Epithelial cell of esophagus (primary cell): ENCODE results near the gene CCM2.

Source experiments
- DNase-seq: peaks from one replicate; pipeline ENCODE4 v3.0.0; 2010; ENCODE audit warnings: low read depth
- H3K4me3 ChIP-seq: 2 replicates; pipeline ENCODE4 v1.5.1; 2011; ENCODE audit warnings: mild to moderate bottlenecking, low read length, control low read depth
- TF ChIP-seq, protein P1 (sequence below): IDR thresholded peaks from 2 replicates; pipeline ENCODE4 v1.5.1; 2011; ENCODE audit warnings: low read depth, mild to moderate bottlenecking, low read length, control low read depth, inconsistent platforms; ENCODE audit not compliant: insufficient read depth; ENCODE audit errors: missing control alignments

CCM2 gene

DNA sequence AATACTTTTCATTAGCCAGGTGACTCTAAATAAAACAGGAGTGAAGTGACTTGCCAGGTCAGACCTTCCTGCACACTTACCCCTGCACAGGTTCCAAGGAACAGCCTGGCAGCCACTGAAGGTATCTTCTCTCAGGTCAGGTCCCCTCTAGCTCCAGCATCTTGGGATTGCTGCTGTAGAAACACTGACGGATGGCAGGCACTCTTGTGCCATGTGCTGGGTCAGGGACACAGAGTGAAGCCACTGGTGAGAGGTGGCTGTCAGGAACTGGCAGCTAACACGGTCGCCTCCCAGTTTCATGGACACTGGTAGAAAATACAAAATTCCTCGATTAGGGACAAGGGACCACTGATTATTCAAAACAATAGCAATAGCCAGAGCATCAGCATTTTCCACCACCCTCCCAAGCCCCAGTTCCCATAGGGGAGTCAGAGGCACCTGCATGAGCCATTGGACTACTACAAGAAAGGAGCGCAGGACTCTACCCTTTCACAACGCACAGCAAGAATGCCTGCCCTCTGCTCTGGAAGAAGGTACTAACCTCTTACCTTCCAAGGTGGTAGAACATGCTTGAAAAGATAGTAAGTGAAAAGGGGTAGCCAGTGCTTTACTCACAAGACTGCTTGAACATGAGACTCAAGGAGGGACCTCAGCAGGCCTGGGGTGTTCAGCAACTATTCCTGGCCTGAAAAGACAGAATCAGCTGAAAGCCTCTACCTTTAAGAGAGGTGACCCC is 16.1 kb upstream of the CCM2 start:
- TF ChIP-seq, protein P1, sequence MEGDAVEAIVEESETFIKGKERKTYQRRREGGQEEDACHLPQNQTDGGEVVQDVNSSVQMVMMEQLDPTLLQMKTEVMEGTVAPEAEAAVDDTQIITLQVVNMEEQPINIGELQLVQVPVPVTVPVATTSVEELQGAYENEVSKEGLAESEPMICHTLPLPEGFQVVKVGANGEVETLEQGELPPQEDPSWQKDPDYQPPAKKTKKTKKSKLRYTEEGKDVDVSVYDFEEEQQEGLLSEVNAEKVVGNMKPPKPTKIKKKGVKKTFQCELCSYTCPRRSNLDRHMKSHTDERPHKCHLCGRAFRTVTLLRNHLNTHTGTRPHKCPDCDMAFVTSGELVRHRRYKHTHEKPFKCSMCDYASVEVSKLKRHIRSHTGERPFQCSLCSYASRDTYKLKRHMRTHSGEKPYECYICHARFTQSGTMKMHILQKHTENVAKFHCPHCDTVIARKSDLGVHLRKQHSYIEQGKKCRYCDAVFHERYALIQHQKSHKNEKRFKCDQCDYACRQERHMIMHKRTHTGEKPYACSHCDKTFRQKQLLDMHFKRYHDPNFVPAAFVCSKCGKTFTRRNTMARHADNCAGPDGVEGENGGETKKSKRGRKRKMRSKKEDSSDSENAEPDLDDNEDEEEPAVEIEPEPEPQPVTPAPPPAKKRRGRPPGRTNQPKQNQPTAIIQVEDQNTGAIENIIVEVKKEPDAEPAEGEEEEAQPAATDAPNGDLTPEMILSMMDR = no peak
- DNase-seq = no peak
- peak overlapping the region; percentile 98 for H3K4me3 ChIP-seq

DNA sequence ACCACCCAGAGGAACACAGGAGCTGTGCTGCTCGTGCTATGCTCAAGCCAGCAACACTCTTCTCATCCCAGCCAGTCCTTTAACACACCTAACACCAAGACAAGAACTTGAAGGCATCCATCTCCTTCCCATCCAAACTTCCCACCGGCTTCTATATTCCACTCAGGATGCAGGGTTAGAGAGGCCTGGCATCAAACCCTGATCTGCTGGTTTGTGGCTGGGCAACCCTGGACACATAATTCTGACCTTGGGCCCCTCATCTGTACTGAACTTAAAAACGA is 15.6 kb upstream of the CCM2 start:
- H3K4me3 ChIP-seq = peak overlapping the region; percentile 98
- TF ChIP-seq, protein P1 = no peak
- DNase-seq = no peak

DNA sequence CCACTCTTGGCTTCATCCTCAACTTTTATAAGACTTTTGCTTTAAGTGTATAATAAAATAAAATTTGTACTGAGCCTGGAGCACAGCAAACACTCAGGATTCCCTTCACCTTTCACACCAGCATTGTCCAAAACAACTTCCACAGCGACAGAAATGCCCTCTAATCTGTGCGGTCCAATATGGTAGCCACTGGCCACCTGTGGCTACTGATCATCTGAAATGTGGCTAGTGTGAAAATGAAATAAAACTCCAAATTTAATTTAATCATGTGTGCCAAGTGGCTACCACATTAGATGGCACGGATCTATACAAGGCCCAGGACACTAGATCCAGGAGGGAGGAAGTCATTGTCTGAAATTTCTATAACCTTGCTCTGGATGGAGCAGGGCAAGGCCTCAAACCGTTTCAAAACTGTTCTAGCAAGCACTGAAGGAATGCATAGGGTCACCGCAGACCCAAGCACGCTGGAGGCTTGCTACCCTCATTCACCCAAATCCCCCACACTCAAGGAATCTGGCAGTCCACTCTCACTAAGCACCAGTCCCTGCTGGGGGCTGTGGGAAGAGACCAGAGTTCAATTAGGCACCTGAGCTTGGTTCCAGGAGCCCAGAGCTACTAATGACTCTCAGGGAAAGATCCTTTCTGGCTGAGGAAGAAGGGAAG is 14.8 kb upstream of the CCM2 start:
- TF ChIP-seq, protein P1 = no peak
- H3K4me3 ChIP-seq = peak overlapping the region; percentile 98
- DNase-seq = no peak

GRCh38 chr7:44985900-44986217 is 14.1 kb upstream of the CCM2 start:
- no peak for DNase-seq
- H3K4me3 ChIP-seq = peak overlapping the region; percentile 98
- TF ChIP-seq, protein P1 = no peak

DNA sequence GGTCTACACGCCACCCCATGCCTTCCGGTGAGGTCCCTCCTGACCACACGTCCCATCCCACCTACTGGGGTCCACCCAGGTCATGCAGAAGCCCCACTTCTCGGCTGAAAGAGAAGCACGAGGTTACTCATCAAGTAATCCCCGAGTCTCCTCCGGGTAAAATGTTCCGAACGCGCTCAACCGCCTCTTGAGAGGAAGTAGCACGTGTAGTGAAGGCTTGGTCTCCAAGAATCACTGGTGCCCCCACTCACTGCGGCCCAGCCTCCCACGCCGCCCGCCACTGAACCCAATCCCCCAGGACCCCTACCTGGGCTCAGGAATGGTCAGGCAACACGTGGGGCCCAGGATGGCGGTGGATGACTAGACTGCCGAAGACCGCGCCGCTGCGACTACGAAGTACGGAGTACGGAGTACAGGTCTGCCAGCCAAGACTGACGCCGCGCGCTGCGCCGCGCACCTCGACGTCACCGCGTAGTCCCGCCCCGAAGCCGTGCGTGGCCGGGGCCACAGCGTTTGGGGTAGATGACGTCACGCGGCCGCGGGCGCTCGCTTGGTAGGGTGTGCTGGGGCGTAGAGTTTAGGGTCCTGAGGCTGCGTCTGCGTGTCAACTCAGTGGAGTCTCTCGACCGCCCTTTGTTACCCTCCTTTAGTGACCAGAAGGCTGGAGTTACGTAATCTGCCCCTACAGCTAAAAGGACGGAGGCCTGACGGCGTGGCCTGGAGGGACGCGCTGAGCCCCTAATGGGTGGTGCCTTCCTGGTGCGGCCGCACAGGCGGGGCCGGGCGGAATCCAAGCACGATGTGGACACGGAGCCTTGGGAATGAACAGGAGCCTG is 13.6 kb upstream of the CCM2 start:
- DNase-seq = peak; percentile 95
- TF ChIP-seq, protein P1 = no peak
- H3K4me3 ChIP-seq = peak overlapping the region; percentile 98

GRCh38 chr7:44987457-44987856 is 12.5 kb upstream of the CCM2 start:
- no peak overlapping the region for H3K4me3 ChIP-seq
- DNase-seq = no peak
- TF ChIP-seq, protein P1 = no peak
